HG03175 (cell line): ENCODE measurements around the gene PTCD2.
"Not testable (repeated sequence)": the region's sequence is repeated elsewhere in the genome, so short reads cannot be mapped to it uniquely, and the experiment has no call there.

Experiments used
- ATAC-seq: cut with Tn5 transposase; IDR thresholded peaks from one replicate; pipeline ENCODE4 v1.9.1; 2021; ENCODE audit warnings: mild to moderate bottlenecking, moderate library complexity; ENCODE audit not compliant: unreplicated experiment

Gene PTCD2

GRCh38 chr5:72295539-72295938 lies 24.6 kb upstream of the PTCD2 start:
- ATAC-seq = no peak

DNA sequence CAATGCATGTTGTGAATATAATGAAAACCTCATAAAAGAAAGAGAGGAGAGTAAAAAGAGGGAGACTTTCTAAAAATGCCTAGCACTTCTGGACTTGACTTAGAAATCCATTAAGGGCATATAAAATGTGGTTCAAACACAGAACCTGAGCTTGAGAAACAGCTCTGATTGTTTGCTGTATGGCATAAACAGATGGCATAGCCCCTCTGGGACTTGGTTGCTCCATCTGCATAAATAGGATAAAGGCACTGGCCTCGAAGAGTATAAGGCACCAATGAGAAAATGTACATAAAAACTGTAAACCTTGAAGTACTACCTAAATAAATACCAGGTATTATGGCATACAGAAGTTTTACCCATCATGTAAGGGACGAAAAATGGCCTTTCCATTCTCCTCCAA lies 23.9 kb upstream of the PTCD2 start:
- no peak for ATAC-seq

- ATAC-seq = not testable (repeated sequence)
These were observed 22.0 kb upstream of the PTCD2 start for GRCh38 chr5:72298136-72298535.

- ATAC-seq = no peak
These were observed 21.5 kb upstream of the PTCD2 start for GRCh38 chr5:72298711-72299110.

- ATAC-seq = no peak
These were observed 19.4 kb upstream of the PTCD2 start for GRCh38 chr5:72300590-72301339.

DNA sequence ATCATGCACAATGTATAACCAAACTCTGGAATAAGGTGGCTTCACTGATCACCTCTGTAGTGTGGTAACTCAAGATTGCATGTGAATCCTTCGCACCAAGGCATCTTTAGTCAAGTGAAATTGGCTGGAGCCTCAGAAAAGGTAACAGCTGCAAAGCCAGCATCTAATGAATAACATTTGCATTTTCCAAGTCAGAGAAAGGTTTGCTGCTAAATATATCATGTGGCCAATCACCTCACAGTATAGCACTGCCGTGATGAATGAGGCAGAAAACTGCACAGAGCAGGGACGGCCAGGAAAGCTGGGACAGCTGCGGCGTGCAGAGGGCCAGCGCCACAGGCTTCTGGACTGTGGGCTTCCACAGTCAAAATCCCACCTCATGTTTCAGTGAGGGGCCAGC lies 18.6 kb upstream of the PTCD2 start:
- ATAC-seq = peak; percentile 53

DNA sequence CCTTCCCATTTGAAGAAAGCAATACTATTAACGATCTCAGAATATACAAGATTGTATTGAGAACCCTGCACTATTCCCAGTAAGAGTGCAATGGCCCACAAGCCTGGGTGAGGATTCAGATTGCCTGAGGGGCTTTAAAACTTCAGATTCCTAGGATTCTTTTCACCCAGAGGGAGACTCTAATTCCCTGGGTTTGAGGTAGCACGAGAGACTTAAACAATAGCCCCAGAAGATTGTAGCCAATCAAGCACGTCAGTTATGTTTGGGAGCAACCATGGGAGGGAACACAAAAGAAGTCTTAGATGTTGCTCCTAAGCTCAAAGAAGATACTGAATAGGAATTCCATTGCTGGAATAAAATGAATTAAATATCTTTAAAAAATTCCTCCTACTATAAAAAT lies 18.0 kb upstream of the PTCD2 start:
- ATAC-seq = no peak

DNA sequence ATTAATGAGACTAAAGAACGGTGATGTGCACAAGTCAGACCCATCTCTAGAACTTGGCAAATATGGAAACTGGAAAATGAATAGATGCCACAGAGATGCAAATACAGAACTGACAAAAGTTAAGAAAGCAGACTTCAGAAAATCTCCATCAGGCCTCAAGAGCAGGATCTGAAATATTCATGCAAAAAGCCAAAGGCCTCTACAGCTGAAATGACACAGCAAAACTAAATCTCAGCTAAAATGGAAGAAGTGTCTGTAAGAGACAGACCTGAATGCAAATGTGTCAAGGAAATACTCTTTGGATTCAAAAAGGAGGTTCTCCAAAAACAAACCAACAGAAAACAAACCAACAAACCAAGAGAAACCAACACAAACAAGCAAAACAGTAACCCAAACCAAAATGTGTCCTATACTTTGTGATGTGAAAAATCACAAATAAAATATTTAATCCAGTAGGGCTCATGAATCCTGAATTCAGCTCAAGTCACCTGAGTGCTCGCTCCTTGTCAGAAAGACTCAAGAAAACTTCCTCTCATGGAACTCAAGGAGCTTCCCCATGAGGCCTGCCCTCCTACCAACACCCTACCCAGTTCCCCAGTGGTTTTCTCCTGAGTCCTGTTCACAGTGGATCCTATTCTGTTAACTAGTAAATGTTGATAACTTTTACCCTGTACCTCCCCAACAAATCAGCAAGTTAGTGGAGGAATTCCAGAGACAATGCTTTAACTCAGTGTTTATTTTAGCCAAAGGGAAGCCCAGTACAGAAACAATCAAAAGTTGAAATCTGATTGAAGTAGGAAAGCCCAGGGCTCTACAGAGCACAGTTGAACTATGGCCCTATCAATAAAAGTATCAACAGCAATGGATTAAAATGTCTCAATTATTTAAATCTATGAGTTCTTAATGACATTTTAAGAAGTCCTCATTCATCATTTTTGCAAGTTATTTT lies 14.7 kb upstream of the PTCD2 start:
- no peak for ATAC-seq

DNA sequence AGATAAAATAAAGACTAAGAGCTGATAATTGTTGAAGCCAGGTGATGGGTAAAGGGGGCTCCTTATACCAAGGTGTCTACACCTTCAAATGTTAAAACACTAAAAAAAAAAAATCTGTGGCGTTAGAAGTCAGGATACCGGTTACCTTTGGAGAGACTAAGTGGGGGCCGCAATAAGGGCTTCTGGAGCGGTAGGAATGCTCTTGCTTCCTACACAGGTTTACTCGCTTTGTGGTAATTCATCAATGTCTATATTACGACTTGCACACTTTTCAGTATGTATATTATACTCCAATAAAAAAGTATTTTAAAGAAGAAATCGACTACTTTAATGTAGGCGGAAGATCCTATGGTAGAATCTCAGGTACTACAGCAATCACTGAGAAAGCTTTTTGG lies 12.6 kb upstream of the PTCD2 start:
- ATAC-seq = no peak

- ATAC-seq = peak; percentile 94
These were observed 12.0 kb upstream of the PTCD2 start for GRCh38 chr5:72307968-72308852.

DNA sequence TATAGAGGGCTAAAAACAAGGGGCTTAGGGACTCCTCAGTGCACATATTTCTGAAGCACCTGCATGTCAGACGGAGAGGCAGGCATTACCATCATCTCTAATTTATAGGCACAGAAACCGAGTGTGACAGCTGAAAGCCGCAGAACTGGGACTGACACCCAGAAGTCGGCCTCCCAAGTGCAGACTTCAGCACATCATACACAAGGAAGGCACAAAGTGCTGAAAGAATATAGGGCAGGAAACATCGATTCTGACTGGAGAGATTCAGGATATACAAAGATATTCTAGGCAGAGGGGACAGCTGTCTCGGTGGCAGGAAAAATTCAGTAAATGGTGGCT lies 11.4 kb upstream of the PTCD2 start:
- ATAC-seq = no peak

DNA sequence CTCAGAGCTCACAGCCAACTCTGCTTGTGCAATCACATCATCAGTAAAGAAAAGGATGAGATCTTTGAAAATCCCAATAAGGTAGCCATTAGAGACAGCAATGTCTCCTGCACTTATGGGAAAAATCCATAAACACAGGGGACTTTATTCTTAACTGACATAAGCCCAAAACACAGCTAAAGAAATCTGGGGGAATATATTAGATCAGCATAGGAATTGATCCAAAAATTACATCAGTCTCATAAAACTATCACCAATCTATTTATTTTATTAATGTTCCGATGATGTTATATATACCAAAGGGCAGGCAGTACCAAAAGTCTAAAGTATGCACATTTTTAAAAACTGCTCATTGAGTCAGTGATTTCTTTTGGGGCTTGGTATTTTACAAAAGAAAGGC lies 7.0 kb upstream of the PTCD2 start:
- no peak for ATAC-seq

DNA sequence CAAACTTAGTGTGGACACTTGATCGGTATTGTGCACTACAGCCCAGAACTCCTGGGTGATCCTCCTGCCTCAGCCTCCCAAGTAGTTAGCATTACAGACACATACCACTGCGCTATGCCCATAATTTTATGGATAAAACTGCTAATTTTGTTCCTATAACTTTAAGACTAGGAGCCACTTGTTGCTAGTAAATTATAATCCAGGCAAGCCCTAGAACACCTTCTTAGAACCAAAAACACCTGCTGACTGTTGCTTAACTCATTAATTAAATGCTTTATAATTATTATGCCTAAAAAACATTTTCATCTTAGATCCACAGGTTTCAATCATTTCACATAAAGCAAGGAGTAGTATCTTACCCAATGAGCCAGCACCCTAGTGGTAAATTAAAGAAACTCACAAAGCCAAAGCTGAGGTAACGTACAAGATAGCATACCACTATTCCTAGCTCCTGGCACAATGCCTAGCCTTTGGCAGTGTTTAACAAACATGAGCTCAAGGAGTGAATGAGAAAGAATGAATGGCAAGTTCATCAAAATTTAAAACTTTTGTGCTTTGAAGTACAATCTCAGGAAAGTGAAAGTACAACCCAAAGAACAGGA lies 5.5 kb upstream of the PTCD2 start:
- no peak for ATAC-seq

- not testable (repeated sequence) for ATAC-seq
These were observed 668 bp upstream of the PTCD2 start for GRCh38 chr5:72319435-72319975.

DNA sequence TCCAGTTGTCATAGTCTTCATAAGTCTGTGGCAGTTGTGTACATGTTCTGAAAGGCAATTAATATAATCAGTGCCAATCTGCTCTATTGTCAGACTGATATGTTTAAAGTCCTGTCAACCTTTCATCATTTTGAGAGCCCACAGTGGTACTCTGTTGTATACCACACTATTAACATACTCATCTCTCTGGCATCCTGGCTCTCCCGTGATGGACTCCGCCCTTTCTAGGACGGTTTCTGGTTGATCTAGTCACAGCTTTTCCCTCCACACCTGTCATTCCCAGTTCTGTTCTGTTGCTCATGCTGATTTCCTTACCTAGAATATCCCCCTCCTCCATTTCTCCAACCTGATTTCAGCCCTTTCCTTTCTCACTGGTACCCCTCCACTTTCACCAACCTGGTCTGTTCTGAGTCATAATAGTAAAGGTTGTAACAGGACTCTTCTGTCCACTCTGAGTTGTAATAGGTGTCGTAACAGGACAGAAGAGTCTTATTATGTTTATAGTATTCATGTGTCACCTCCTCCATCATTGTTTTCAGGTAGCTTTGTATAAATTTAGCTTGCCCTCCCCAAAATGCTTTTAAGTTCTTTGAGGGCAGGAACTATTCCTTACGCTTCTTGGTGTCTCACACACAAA lies 4.1 kb downstream of the PTCD2 start:
- ATAC-seq = no peak

DNA sequence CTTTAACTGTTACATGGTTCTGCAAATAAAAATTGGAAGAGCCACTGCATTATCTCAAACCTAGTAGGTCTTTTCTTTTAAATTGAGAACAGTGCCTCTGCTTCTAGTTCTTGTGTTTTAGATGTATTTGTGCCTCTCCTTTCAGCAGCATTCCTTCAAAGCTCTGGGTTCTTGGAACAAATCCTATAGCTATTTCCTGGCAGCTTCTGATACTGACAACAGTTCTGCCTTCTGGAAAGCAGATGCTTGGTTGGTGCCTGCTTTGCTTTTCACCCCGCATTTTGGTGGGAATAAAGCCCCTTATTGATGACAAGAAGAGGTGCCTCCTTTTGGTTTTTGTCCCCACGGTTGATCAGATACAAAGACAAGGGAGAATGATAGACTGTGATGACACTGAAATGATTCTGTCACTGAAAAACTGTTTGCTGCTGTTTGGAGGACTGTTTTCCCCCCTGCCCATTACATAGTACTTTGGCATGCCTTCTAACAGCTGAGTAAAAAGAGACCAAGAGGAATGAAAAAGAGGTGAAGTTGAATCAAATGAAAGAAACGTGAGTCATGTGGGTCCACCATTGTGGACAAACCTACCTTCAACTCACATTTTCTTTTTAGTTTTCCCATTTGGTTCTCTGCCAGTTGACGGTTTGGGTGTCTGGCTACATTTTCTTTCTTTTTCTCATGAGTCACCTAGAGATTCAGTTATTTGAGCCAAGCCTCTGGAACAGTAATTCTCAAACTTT lies 5.6 kb downstream of the PTCD2 start:
- no peak for ATAC-seq

GRCh38 chr5:72326306-72326649 lies 6.1 kb downstream of the PTCD2 start:
- no peak for ATAC-seq

DNA sequence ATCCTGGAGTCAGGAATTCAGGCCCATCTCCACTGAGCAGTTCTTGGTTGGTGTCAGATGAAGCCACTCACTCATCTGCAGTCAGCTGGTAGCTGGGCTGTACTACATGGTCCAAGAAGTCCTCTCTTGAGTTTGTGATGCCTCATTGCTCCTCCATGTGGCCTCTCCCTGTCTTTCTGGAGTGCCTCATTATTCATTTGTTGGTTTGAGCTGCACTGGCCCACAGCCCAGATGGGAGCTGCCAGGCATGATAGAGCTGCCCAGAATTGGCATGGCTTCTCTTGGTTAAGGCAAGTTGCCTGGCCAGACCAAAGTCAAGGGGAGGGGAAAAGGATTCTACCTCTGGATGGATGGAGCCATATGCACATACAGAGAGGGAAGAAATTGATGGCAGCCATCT lies 8.0 kb downstream of the PTCD2 start:
- ATAC-seq = no peak

GRCh38 chr5:72330712-72331111 lies 10.5 kb downstream of the PTCD2 start:
- ATAC-seq = no peak

DNA sequence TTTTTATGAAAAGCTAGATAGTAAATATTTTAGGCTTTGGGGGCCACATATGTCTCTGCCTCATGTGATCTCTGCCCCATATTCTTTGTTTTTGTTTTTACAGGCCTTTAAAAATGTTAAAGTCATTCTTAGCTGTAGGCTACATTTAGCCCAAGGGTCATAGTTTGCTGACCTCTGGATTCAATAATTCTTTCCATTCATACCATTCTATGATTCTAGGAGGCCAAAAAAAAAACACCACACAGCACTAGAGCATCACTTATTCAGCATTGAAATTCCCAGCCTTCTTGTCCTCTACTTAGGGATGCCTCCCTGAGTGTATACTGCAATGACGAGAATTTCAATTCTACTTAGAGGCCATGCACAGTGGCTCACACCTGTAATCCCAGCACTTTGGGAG lies 17.0 kb downstream of the PTCD2 start:
- no peak for ATAC-seq
